GM13976 (cell line): ENCODE data around the gene MCTP1.

Source experiments
- DNase-seq: peaks from one replicate; pipeline ENCODE4 v3.0.0; 2012; ENCODE audit warnings: low spot score
- in situ Hi-C: fragments of 300-500 bp; cut with MboI; formaldehyde crosslinking; loops from one replicate; pipeline ENCODE4 v1.12.0; 2022; ENCODE audit warnings: low sequenced_read_pairs, mixed read lengths, inconsistent platforms; ENCODE audit not compliant: unreplicated experiment
- TF ChIP-seq, protein P1 (sequence below): IDR thresholded peaks from 2 replicates; pipeline ENCODE4 v1.5.1; 2012; ENCODE audit warnings: borderline replicate concordance, mild to moderate bottlenecking; ENCODE audit not compliant: insufficient read depth; ENCODE audit errors: extremely low read depth, missing control alignments, control extremely low read depth

MCTP1 gene

DNA sequence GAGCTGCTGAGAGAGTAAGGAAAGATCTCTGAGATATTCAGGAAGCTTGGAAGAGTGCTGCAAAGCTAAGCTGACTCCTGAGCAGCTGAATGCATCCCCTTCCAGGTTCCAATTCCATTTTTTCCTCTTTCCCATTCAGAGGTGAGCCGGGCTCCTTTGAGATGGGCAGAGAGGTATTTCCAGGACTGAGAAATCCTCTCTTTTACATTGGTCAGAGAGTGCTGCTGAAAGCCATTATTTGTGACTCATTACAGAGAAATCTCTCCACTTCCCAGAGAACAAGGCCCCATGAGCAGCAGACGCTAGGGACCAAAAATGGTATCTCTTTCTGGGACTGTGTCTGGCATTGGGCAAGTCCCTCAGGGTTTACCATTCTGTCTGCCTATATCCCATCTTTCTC, 3.7 kb downstream of the MCTP1 start:
- DNase-seq = no peak
- TF ChIP-seq, protein P1, sequence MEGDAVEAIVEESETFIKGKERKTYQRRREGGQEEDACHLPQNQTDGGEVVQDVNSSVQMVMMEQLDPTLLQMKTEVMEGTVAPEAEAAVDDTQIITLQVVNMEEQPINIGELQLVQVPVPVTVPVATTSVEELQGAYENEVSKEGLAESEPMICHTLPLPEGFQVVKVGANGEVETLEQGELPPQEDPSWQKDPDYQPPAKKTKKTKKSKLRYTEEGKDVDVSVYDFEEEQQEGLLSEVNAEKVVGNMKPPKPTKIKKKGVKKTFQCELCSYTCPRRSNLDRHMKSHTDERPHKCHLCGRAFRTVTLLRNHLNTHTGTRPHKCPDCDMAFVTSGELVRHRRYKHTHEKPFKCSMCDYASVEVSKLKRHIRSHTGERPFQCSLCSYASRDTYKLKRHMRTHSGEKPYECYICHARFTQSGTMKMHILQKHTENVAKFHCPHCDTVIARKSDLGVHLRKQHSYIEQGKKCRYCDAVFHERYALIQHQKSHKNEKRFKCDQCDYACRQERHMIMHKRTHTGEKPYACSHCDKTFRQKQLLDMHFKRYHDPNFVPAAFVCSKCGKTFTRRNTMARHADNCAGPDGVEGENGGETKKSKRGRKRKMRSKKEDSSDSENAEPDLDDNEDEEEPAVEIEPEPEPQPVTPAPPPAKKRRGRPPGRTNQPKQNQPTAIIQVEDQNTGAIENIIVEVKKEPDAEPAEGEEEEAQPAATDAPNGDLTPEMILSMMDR = no peak
- in situ Hi-C loops = no loop called here

DNA sequence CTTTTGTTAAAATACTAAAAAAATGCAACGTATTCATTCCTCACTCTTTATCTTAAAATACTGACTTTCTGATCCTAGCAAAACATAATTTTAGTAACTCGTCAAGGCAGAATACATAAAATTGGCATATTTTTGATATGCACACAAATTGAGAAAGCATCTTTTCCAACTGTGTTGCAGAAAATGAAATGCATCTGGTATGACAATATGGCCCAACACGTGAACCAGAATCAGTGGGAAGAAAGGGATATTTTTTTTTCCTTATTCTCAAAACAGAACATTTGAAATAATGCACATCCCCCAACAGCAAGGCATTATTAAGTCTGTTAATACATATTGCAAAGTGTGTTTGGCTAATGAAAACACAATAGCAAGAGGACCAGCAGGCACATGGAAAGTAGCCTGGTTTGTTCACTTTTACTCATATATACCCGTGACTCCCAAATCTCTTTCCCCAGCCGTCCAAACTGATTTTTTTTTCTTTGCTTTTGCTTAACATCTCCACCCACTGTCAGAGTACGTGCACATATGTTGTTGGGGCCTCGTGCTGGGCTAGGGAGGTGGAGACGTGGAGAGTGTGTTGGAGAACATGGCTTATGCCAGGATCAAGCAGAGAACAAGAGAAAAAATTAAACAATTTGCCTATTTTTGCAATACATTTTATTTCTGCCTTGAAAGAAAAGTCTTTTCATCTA, 4.3 kb downstream of the MCTP1 start:
- no peak for DNase-seq
- in situ Hi-C loops = no loop called here
- TF ChIP-seq, protein P1 = no peak

DNA sequence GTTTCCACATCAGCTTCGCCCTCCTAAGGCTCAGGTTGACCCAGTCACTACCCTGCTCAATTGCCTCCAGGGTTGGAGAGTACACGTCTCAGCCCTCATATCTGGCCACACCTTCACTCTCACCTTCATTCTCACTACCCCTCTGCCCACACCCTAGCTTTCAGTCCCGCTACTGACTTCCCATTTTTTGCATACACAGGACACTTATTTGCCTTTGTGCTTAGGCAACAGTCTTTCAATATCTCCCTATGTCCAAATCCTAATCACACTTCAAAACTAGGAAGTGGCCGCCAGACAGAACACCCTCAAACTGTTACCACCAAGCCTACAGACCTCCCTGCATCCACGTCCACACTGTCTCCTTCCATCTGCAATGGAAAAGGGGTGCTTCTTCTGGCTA, 10.9 kb downstream of the MCTP1 start:
- TF ChIP-seq, protein P1 = no peak
- in situ Hi-C loops = no loop called here
- no peak for DNase-seq

DNA sequence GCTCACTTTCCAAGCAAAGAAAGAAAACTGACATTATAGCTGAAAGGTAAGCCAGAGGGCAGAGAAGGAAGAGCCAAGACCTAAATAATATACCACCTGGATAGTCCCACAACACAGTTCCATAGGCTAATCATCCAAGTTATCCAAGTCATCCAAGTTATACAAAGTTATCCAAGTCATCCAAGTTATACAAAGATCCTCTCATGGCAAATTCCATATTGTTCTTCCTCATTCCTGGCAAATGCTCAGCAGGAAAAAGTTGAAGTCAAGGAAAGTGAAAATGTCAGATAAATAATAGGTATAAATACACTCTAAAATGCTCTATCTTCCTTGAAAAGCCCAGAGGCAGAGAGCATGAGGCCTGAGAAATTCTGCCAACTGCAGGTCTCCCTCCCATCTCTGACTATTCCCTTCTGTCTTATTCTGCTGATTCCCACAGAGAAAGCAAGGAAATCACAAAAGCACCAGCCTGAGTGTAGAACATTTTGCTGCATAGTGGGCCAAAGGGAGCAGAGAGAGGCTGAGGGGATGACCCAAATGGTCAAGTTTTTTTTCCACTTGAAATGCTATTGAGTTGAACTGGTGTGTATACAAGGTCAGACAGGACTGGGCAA, 12.5 kb downstream of the MCTP1 start:
- TF ChIP-seq, protein P1 = no peak
- DNase-seq = no peak
- in situ Hi-C loops = no loop called here

DNA sequence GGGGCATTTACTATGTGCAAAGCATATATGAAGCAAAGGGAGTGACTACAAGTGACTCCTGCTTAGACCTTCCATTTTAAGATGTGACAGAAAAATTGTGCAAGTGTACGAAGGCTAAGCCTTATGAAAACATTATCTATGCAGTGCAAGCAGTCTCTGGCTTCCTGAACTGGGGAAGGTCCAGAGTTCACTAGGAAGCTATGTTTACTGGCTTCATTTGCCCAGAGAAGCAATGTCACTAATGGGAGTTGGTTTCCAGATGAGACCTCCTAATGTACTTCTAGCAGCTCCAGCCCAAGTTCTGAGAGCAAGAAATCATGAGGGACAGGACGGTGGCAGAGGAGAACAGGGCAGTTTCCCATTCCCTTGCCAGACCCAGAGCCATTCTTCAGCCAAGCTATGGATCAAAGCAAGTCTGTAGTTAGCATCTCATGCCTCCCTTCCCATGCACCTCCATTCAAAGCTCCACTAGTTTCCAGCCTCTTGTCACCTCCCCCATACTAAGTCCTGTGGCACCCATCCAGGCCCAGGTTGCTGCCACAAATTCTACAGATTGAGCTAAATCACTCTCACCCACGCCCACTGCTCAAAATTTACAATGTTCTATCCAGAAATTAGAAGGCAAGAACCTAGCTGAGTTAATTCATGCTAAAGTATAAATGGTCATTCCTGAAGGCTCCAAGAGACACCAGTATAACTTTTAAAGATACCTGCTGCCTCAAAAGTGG, 21.8 kb downstream of the MCTP1 start:
- DNase-seq = no peak
- in situ Hi-C loops = loop anchor here (5.0 kb wide), 1 partner anchor 296 kb away; no protein-coding TSS in a partner anchor

DNA sequence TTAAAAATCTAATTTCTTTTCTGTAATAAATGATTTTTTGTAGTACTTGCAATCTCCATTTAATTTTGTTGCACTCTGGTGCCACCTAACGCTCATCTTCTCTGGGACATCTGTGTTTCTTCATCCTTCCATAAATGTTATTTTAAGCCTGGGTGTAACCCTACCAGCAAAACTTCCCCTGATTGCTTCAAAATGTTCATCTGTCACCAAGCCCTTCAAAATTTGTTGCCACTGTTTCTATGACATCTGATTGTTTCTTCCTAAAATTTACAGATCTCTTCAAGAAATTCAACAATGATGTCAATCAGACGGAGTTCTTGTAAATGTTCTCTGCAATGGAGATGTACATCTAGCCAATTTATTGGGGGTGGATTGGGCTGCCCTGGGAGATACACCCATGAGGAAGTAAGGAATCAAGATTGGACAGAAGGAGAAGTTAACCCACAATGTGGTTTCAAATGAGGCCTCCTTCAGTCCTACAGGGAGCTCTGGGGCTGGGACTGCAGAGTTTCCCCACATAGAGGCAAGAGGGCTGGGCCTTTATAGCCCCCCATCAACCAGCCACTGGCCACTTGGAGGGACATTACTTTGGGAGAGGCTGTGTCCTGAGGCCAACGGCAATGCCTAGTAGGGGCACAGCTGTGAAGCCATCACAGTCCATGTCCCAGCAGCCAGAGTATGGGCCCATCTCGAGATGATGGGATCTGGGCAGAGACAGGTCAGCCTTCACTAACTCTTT, 23.3 kb downstream of the MCTP1 start:
- in situ Hi-C loops = loop anchor here (5.0 kb wide), 1 partner anchor 294 kb away; no protein-coding TSS in a partner anchor
- no peak for DNase-seq

More for the DNA sequence above, 21.8 kb downstream of the MCTP1 start:
- TF ChIP-seq, protein P1 = no peak

More for the DNA sequence above, 23.3 kb downstream of the MCTP1 start:
- TF ChIP-seq, protein P1 = peak; percentile 42
